Stimulated activated CD4-positive, alpha-beta T cell treated with anti-CD3 and anti-CD28 coated beads, Interleukin-1b, Interleukin-23, amount 100 ng/mL, for 4 hours (primary cell): ENCODE data around the gene PFDN1.

Experiments
- DNase-seq, 2 donors: peaks; one replicate each; pipeline ENCODE4 v3.0.0-alpha.2; 2020; ENCODE audit warnings: low read depth in 2 of 2

Gene PFDN1

GRCh38 chr5:140259500-140259899 is 43.4 kb downstream of the PFDN1 start:
- DNase-seq: no peak

- no peak for DNase-seq
Observed at GRCh38 chr5:140258873-140259272, 44.0 kb downstream of the PFDN1 start.

DNA sequence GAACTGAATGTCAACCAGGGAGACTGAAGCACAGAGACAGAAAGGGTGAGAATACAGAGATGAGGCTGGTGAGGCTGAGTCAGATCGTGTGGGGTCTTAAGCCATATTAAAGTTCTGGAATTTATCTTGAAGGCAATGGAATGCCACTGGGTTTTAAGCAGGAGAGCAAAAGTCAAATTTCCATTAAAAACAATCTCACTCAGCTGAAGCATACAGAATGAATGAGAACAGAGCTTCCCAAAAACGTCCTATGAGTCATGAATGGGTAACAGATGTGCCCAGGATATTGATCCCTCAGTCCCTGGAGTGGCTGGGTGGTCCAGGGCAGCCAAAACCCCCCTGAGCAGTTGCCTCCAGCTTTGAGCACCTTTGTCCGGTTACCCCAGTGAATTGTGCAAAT is 44.9 kb downstream of the PFDN1 start:
- DNase-seq: no peak

- no peak for DNase-seq
Observed at GRCh38 chr5:140256726-140257125, 46.2 kb downstream of the PFDN1 start.

DNA sequence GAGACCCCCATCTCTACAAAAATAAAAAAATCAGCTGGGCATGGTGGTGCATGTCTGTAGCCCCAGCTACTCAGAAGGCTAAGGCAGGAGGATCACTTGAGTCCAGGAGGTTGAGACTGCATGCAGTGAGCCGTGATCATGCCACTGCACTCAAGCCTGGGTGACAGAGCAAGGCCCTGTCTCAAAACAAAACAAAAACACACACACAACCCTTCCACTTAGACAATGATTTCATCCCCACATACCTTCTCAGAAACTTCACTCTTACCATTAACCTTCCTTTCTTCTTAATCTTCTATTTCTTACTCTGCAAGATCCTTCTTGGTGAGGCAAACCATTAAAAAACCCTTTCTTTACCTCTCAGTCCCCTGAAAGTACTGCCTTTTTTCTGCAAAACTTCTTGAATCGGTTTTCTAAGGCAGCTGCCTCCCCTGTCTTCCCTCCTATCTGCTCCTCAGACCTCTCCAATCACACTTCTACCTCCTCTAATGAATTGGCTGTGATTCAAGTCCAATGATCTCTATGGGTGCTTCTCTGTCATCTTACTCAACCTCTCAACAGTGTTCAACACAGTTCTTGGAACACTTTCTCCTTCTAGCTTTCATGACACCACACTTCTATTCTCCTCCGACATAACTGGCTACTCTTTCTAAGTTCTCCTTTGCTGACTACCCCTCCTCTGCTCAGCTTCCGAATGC is 47.3 kb downstream of the PFDN1 start:
- DNase-seq: no peak

DNA sequence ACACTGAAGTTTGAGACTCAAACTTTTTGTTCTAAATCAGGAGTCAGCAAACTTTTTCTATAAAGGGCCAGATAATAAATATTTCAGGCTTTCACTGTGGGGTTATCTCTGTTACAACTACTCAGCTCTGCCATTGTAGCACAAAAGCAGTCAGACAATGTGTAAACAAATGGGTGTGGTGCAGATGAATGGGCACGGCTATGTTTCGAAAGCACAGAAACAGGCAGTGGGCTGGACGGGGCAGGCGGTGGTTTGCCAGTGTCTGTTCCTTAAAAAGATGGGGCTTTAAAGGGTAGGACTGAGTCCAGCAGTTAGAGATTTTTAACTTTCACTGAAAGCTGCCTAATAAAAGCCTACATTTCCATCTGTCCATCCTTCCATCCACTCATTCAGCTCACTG is 48.9 kb downstream of the PFDN1 start:
- DNase-seq: no peak

GRCh38 chr5:140252470-140253126 is 50.3 kb downstream of the PFDN1 start:
- no peak for DNase-seq

- DNase-seq: peak; percentile 14 to 34
Observed at GRCh38 chr5:140251527-140251973, 51.4 kb downstream of the PFDN1 start.

- DNase-seq: no peak
Observed at GRCh38 chr5:140250386-140250785, 52.5 kb downstream of the PFDN1 start.

- no peak for DNase-seq
Observed at GRCh38 chr5:140249536-140249935, 53.4 kb downstream of the PFDN1 start.

GRCh38 chr5:140248414-140248813 is 54.5 kb downstream of the PFDN1 start:
- no peak for DNase-seq

GRCh38 chr5:140246378-140247122 is 56.4 kb downstream of the PFDN1 start:
- DNase-seq: no peak

DNA sequence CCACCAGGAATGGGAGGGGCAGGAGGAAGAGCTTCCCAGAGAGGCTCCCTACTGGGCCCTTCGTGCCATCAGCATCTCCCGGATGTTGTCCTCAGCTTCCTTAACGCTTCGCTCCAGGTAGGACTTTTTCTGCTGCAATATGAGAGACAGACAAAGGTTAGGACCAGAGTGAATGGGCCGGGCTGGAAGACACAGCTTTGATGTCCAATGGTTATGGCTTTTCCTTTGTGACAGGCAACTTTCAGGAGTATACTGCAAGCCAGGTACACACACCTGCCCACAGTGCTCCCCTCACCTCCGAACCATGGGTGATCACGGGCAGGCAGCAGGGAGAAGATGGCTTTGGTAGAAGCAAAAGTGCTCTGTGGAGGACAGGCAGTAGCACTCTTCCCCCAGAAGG is 57.0 kb downstream of the PFDN1 start:
- no peak for DNase-seq

DNA sequence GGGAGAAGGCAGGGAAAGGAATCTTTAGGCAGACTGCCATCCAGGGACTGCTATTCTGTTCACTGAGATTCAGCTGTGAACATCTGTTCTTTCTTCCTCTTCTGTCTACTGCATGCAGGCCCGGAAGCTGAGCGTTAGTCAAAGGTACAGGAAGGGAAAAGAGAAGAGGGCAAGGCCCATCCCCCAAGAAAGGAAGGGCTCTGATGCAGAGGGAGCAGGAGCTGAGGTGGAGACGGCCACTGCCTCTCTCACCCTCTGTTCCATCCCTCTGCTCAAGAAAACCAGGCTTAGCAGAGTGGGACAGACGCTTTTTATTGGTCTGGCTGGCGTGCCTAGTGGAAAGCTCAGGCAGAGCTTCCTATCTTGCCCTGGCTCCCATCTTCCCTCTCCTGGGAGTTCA is 57.6 kb downstream of the PFDN1 start:
- no peak for DNase-seq

- DNase-seq: peak; percentile 71 to 73
Observed at GRCh38 chr5:140244525-140245025, 58.3 kb downstream of the PFDN1 start.

- DNase-seq: no peak
Observed at GRCh38 chr5:140243706-140244250, 59.1 kb downstream of the PFDN1 start.

DNA sequence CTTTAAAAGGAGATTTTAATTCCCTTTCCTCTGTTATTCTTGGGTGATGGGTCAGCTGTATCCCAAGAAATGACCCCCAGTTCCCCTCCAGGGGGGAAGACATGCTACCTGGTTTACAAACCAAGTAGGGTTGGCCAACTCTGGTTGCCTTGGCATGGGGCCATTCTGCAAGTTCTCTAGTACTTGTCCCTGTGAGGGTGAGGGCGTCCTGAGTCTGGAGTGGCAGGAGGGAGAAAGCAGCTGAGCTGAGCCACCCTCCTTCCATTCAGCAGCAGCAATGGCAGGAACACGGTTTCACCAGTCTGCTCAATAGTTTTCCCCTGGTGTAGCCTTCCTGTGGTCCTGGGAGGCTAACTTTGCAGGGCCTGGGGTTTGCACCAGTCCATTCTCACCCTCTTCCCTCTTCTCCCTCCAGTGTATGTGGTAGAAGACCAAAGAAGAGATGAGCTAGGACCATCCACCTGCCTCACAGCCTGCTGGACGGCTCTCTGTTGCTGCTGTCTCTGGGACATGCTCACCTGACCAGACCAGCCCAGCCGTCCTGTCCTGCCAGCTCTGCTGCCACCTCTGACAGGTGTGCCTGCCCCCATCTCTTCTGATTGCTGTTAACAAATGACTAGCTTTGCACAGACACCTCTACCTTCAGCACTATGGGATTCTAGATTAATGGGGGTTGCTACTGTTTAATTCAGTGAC is 59.9 kb downstream of the PFDN1 start:
- no peak for DNase-seq

DNA sequence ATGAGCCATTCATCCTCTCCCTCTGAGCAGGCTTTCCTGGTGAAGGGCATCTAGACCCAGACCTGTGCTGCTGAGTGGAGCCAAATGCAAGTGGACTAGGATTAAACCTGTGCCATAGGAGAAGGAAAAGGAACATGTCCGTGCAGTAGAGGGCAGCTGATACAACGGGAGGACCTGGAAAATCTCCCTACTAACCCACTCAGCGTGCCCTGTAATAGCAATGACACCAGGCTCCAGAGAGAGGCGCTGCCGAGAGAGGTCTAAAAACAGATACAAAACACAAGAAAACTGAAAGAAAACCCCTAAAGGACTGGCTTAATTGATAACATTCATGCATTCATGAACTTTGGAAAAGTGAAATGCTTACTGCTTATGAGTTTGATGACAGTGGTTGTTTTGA is 60.8 kb downstream of the PFDN1 start:
- DNase-seq: no peak

DNA sequence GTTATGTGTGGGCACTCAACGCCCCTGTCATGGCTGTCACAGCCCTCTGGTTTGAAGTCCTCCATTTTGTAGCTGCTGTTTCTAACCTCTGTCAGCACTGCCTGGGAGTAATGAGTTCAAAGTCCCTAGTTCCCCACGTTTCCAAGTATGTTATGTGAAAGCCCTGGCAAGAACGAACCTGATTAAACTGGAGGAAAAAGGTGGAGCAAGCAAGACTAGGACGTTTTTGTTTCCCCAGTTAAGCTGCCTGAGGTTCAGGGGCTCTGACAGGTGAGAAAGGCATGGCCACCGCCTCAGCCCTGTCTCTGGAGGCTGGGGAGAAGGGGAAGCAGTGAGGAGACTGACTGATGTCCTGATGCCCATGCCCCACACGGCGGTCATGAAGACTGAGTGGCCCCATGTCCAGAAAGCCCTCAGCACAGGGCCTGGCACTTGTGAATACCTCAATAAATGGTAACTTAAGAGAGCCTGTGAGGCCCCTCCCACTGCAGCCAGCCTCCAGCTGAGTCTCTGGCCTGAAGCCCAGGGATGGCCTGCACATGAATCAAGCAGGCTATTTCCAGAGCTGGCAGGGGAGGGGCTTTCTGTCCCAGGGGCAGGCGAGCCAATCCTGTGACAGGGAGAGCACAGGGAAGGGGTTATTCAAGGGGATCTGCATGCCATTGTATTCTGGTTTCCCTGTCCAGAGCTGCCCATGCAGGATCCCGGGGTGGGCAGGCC is 61.8 kb downstream of the PFDN1 start:
- no peak for DNase-seq

GRCh38 chr5:140239939-140240700 is 62.8 kb downstream of the PFDN1 start:
- DNase-seq: peak; percentile 30 to 52
